Ishikawa (cell line): ENCODE data around the gene DHX8.

Experiments used
- CREB1 ChIP-seq: IDR thresholded peaks from 2 replicates; pipeline ENCODE4 v1.6.1; 2012; ENCODE audit warnings: low read depth
- EP300 ChIP-seq: IDR thresholded peaks from 2 replicates; pipeline ENCODE4 v1.6.1; 2012; ENCODE audit warnings: borderline replicate concordance
- RAD21 ChIP-seq: IDR thresholded peaks from 2 replicates; pipeline ENCODE4 v1.6.1; 2012; ENCODE audit warnings: low read depth
- TAF1 ChIP-seq: IDR thresholded peaks from 2 replicates; pipeline ENCODE4 v1.6.1; 2012; ENCODE audit warnings: low read depth, mild to moderate bottlenecking
- TF ChIP-seq, protein P1 (sequence below): IDR thresholded peaks from 2 replicates; pipeline ENCODE4 v1.6.1; 2012
- TF ChIP-seq, protein P2 (sequence below): IDR thresholded peaks from 2 replicates; pipeline ENCODE4 v1.6.1; 2012

DNA sequence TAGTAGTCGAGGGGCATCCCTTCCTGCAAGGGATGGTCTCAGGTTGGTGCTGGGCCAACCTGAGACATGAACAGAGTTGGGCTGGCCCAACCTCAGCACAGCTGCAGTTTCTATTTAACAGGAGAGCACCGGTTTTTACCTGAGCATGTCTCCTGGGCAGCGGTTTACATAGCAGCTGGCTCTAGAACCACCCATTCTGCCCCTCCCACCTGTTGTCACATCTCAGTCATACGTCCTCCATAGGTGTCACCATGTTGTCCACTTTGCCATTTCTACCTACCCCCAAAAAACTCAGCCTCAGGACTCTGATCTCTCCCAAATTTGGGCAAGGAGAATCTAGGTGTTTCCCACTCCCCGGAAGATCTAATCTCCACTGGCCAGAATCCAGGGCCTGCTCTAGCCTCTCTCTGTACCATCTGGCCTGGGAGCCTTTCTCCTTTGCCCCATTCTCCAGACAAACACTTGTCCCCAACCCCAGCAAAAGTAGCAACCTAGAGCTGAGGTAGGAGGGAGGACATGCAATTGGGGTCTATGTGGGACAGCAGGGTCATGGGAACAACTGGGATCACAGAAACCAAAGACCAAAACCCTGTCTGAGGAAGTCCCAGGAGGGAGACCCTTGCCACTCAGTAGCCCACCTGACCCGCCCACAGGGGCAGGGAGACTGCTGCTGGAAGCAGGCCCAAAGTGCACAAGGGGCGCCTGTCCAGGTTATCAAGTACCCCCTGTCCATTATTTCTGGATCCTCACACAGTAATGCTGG, 43.3 kb downstream of the DHX8 start:
- TF ChIP-seq, protein P1, sequence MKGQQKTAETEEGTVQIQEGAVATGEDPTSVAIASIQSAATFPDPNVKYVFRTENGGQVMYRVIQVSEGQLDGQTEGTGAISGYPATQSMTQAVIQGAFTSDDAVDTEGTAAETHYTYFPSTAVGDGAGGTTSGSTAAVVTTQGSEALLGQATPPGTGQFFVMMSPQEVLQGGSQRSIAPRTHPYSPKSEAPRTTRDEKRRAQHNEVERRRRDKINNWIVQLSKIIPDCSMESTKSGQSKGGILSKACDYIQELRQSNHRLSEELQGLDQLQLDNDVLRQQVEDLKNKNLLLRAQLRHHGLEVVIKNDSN = no peak
- TF ChIP-seq, protein P2, sequence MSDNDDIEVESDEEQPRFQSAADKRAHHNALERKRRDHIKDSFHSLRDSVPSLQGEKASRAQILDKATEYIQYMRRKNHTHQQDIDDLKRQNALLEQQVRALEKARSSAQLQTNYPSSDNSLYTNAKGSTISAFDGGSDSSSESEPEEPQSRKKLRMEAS = no peak
- no peak for TF ChIP-seq RAD21
- no peak for TF ChIP-seq EP300
- TF ChIP-seq TAF1 = no peak
- no peak for TF ChIP-seq CREB1
